ENCODE data around the gene GNGT2. TPM values are rescaled to one million over a fixed set of nuclear protein-coding genes. Genes with fewer than 3 reads are reported as not detected.

GNGT2 gene
- total RNA-seq, 1 experiment from 2014 or later = 0.40 TPM

DNA sequence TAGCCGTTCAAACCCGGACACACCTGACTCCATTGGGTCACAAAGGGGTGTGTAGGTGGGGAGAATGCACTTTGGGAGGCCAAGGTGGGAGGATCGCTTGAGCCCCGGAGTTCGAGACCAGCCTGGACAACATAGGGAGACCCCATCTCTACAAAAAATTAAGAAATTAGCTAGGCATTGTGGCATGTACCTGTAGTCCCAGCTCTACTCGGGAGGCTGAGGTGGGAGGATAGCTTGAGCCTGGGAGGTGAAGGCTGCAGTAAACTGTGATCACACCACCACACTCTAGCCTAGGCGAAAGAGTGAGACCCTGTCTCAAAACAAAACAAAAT lies 21.2 kb upstream of the GNGT2 start:
- Histone ChIP-seq H3F3A (ENCODE audit: low read length, unreplicated experiment) (no peaks in the 10 kb centered on the region), H3K27ac (ENCODE audit: low read length) (no peak overlapping the region), H3K27me3 (ENCODE audit: low read length) (no peaks in the 10 kb centered on the region), H3K4me3 (ENCODE audit: low read length) (peak overlapping the region; percentile 72; the same call in 1 of the 2 replicates), H3K4me2 (ENCODE audit: low read length) (peak overlapping the region; percentile 92), H3K79me2 (ENCODE audit: low read length) (no peaks in the 10 kb centered on the region), H2AFZ (ENCODE audit: low read length) (peak overlapping the region; percentile 92), H3K4me1 (ENCODE audit: insufficient read depth, low read length) (peaks cover 12% of the 10 kb centered on the region; the same call in 1 of the 2 replicates), H4K20me1 (ENCODE audit: low read length) (no peaks in the 10 kb centered on the region), H3K9me2 (replicated peaks; ENCODE audit: low read length) (no peaks in the 10 kb centered on the region), H3K9ac (ENCODE audit: low read length) (no peak overlapping the region), H3K9me3 (ENCODE audit: low read length) (no peaks in the 10 kb centered on the region), H3K36me3 (ENCODE audit: low read depth, low read length) (no peaks in the 10 kb centered on the region)
- CTCF ChIA-PET = no interaction called here
- ATAC-seq (no peak), DNase-seq (no peak)
- no TSS peak for BruUV-seq (replicated peaks)
- intact Hi-C loops (cut with micrococcal nuclease) = no loop called here
- POLR2A ChIA-PET (ENCODE audit: unreplicated experiment) = no interaction called here
- TF ChIP-seq, protein P1, sequence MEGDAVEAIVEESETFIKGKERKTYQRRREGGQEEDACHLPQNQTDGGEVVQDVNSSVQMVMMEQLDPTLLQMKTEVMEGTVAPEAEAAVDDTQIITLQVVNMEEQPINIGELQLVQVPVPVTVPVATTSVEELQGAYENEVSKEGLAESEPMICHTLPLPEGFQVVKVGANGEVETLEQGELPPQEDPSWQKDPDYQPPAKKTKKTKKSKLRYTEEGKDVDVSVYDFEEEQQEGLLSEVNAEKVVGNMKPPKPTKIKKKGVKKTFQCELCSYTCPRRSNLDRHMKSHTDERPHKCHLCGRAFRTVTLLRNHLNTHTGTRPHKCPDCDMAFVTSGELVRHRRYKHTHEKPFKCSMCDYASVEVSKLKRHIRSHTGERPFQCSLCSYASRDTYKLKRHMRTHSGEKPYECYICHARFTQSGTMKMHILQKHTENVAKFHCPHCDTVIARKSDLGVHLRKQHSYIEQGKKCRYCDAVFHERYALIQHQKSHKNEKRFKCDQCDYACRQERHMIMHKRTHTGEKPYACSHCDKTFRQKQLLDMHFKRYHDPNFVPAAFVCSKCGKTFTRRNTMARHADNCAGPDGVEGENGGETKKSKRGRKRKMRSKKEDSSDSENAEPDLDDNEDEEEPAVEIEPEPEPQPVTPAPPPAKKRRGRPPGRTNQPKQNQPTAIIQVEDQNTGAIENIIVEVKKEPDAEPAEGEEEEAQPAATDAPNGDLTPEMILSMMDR (conservative IDR thresholded peaks at IDR 0.05; ENCODE audit: low read depth, low read length) = no peak
- TF ChIP-seq EZH2 (IDR thresholded peaks at IDR 0.05; ENCODE audit: low read length, unreplicated experiment) = no peak
- TF ChIP-seq EZH2phosphoT487 (IDR thresholded peaks at IDR 0.05; ENCODE audit: borderline replicate concordance, low read length) = no peak

DNA sequence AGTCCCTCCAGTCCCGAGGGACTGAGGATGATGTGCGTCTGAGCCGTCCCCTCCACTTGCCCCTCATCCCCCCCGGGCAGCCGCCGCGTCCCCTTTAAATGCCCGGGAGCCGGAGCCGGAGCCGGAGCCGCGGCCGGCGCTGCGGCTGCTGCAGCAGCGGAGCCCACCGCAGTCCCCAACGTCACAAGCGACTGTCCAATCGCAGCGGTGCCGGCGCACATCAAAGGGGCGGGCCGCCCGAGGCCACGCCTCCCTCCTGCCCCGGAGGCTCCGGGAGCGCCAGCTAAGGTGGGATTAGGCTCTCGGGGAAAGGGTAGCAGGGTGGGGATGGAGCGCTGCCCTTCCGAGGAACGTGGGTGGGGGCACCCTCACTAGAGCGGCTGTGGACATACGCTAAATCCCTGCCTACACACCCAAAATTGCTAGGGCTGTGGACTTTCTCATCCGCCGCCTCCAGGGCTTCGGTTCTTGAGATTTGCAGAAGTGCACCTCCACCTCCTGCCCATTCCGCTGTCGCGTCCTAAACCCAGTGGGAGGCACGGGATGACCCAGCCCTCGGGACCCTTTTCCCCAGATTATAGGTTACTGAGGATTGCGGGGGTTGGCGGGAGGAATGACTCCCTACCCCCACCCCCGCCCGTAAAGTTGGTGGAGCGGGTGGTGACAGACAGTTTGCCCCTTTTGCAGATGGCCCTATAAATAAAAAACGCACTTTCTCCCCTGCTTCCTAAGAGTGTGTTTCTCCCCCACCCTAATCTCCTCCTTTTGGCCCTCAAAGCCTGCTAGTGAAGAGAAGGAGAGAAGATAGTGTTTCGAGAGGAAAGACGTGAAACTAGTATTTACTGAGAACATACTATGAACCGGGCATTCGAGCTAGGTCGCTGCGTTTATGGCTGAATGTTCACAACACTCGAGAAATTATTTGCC lies 20.5 kb upstream of the GNGT2 start, which contains the start of gene PHOSPHO1:
Gene PHOSPHO1, minus strand, starts transcription at position 152 of the 927 bp plus-strand sequence. CDS start 4,096 bp downstream, outside the sequence.
- BruUV-seq (replicated peaks) = no TSS peak
- intact Hi-C loops (cut with micrococcal nuclease) = no loop called here
- CTCF ChIA-PET = no interaction called here

More for the DNA sequence above, 20.5 kb upstream of the GNGT2 start, which contains the start of gene PHOSPHO1:
- DNase-seq (peak; percentile 87), ATAC-seq (peak; percentile 93)
- Histone ChIP-seq H3K27ac (ENCODE audit: low read length) (no peak within 1 kb of the TSS), H3K79me2 (ENCODE audit: low read length) (no peaks in the 10 kb centered on the region), H4K20me1 (ENCODE audit: low read length) (no peaks in the 10 kb centered on the region), H3F3A (ENCODE audit: low read length, unreplicated experiment) (no peaks in the 10 kb centered on the region), H3K9me2 (replicated peaks; ENCODE audit: low read length) (no peaks in the 10 kb centered on the region), H3K27me3 (ENCODE audit: low read length) (no peaks in the 10 kb centered on the region), H3K9me3 (ENCODE audit: low read length) (no peaks in the 10 kb centered on the region), H2AFZ (ENCODE audit: low read length) (peak within 1 kb of the TSS; percentile 92), H3K9ac (ENCODE audit: low read length) (no peak within 1 kb of the TSS), H3K4me2 (ENCODE audit: low read length) (peak within 1 kb of the TSS; percentile 92), H3K4me3 (ENCODE audit: low read length) (peak within 1 kb of the TSS; percentile 72), H3K36me3 (ENCODE audit: low read depth, low read length) (no peaks in the 10 kb centered on the region), H3K4me1 (ENCODE audit: insufficient read depth, low read length) (peaks cover 12% of the 10 kb centered on the region; the same call in 1 of the 2 replicates)
- POLR2A ChIA-PET (ENCODE audit: unreplicated experiment) = no interaction called here
- TF ChIP-seq EZH2phosphoT487 (IDR thresholded peaks at IDR 0.05; ENCODE audit: borderline replicate concordance, low read length) (no peak), EZH2 (IDR thresholded peaks at IDR 0.05; ENCODE audit: low read length, unreplicated experiment) (no peak)
- TF ChIP-seq, protein P1 (conservative IDR thresholded peaks at IDR 0.05; ENCODE audit: low read depth, low read length) = no peak

All from PC-3 (cell line).